Kidney (tissue), 14 donors: Measurements from ENCODE around the gene SLAMF7. TPM values are rescaled to one million over a fixed set of nuclear protein-coding genes. Genes with fewer than 3 reads are reported as not detected.

Experiments
- DNase-seq, 5 donors: peaks; one replicate each; pipeline ENCODE4 v3.0.0-alpha.2; 2013 to 2020
- FAIRE-seq: peaks from 2 replicates; lab custom pipeline; 2012; peaks lifted over from hg19 to GRCh38; lab: Jason Lieb, UNC
- H3K27ac ChIP-seq, 2 donors: one replicate each; pipeline ENCODE4 v1.7.0; 2013; ENCODE audit warnings: low read depth in 2 of 2, low read length in 2 of 2, inconsistent platforms in 1 of 2
- H3K27me3 ChIP-seq: one replicate; pipeline ENCODE4 v1.7.1; 2013; ENCODE audit warnings: low read length, inconsistent platforms; ENCODE audit not compliant: control insufficient read depth, insufficient read depth
- H3K36me3 ChIP-seq, 3 donors: one replicate each; pipeline versions ENCODE4 v1.7.0 to v1.7.1; 2013; ENCODE audit warnings: low read length in 3 of 3, control low read depth in 1 of 3, inconsistent platforms in 1 of 3; ENCODE audit not compliant: insufficient read depth in 3 of 3, control insufficient read depth in 2 of 3
- H3K4me1 ChIP-seq, 3 donors: one replicate each; pipeline versions ENCODE4 v1.7.0 to v1.7.1; 2013; ENCODE audit warnings: low read length in 3 of 3, inconsistent platforms in 1 of 3, low read depth in 1 of 3; ENCODE audit not compliant: control insufficient read depth in 2 of 3, insufficient read depth in 2 of 3
- H3K4me3 ChIP-seq, 3 donors: one replicate each; pipeline versions ENCODE4 v1.7.0 to v1.8.1; 2013; ENCODE audit warnings: low read length in 3 of 3, control low read depth in 1 of 3, inconsistent platforms in 1 of 3
- H3K9ac ChIP-seq, 3 donors: one replicate each; pipeline versions ENCODE4 v1.7.0 to v1.7.1; 2013; ENCODE audit warnings: low read length in 3 of 3, control low read depth in 1 of 3, inconsistent platforms in 1 of 3
- H3K9me3 ChIP-seq, 3 donors: one replicate each; pipeline versions ENCODE4 v1.7.0 to v1.7.1; 2013; ENCODE audit warnings: low read length in 3 of 3, control low read depth in 1 of 3, inconsistent platforms in 1 of 3; ENCODE audit not compliant: control insufficient read depth in 2 of 3, insufficient read depth in 1 of 3
- CTCF ChIP-seq: IDR thresholded peaks from 3 replicates; pipeline ENCODE4 v1.5.1; 2012; ENCODE audit warnings: mild to moderate bottlenecking, moderate library complexity, borderline replicate concordance; ENCODE audit not compliant: insufficient read depth; ENCODE audit errors: extremely low read depth
- intact Hi-C: fragments of 100-400 bp; cut with DNase I; formaldehyde crosslinking; loops from one replicate; pipeline ENCODE4 v1.11.1; 2022
- polyA plus RNA-seq: library from polyadenylated mRNA; stranded (reverse); fragments of 350-450 nt; fragmentation: Illumina TruSeq; extraction: RNeasy Lipid Tissue Mini Kit (QIAGEN cat#74804); gene quantifications from one replicate; pipeline ENCODE4 v1.2.3, GENCODE V29; 2014; ENCODE audit warnings: low read depth, low replicate concordance; ENCODE audit not compliant: insufficient read depth
- total RNA-seq: library from RNA; stranded (reverse); fragmentation: NEBNext Ultra II Directional; extraction: Animal tissue kit (Norgen Biotek cat#: 25700); gene quantifications from one replicate; pipeline ENCODE4 v1.2.1, GENCODE V29; 2021
- donor health status: control.
- donor health status: control.
- donor health status: control.
- donor health status: control.
- donor health status: control.
- donor health status: DM: yes; HTN: yes; CAD: no.
- donor health status: Normal renal cell carcinoma (clear cell type).

Gene SLAMF7
- total and polyA plus RNA-seq, 2 donors from 2014 or later, result 0.65 to 13.9 TPM

- Histone ChIP-seq H3K27me3 (no peaks in the 10 kb centered on the region), H3K36me3 (no peaks in the 10 kb centered on the region), H3K4me3 (no peak overlapping the region), H3K9ac (no peak overlapping the region), H3K4me1 (no peaks in the 10 kb centered on the region), H3K27ac (no peak overlapping the region), H3K9me3 (no peaks in the 10 kb centered on the region)
- FAIRE-seq (no peak), DNase-seq (no peak)
- intact Hi-C loops, result no loop called here
- TF ChIP-seq CTCF, result no peak
Observed at GRCh38 chr1:160799641-160800040, 60.6 kb downstream of the SLAMF7 start.

- H3K36me3 ChIP-seq, result no peaks in the 10 kb centered on the region
- no peak for DNase-seq
- H3K27me3 ChIP-seq, result no peaks in the 10 kb centered on the region
- H3K9ac ChIP-seq, result no peak overlapping the region
- no peaks in the 10 kb centered on the region for H3K9me3 ChIP-seq
- TF ChIP-seq CTCF, result no peak
- no peak overlapping the region for H3K4me3 ChIP-seq
- no peaks in the 10 kb centered on the region for H3K4me1 ChIP-seq
- no peak overlapping the region for H3K27ac ChIP-seq
- intact Hi-C loops, result no loop called here
- no peak for FAIRE-seq
Observed at GRCh38 chr1:160800142-160800541, 61.1 kb downstream of the SLAMF7 start.

GRCh38 chr1:160800645-160801408, 61.8 kb downstream of the SLAMF7 start:
- TF ChIP-seq CTCF, result no peak
- Histone ChIP-seq H3K36me3 (no peaks in the 10 kb centered on the region), H3K27ac (no peak overlapping the region), H3K9me3 (no peaks in the 10 kb centered on the region), H3K4me3 (no peak overlapping the region), H3K27me3 (no peaks in the 10 kb centered on the region), H3K9ac (no peak overlapping the region), H3K4me1 (no peaks in the 10 kb centered on the region)
- DNase-seq (no peak), FAIRE-seq (no peak)
- intact Hi-C loops, result no loop called here
